ENCODE measurements around the gene HOXA2. TPM values are rescaled to one million over a fixed set of nuclear protein-coding genes. Genes with fewer than 3 reads are reported as not detected.

The HOXA2 gene
- total and polyA plus RNA-seq, 2 of the 8 experiments (the other 6 are each of a cell fraction or from before 2014, with no cell fraction given): not detected

DNA sequence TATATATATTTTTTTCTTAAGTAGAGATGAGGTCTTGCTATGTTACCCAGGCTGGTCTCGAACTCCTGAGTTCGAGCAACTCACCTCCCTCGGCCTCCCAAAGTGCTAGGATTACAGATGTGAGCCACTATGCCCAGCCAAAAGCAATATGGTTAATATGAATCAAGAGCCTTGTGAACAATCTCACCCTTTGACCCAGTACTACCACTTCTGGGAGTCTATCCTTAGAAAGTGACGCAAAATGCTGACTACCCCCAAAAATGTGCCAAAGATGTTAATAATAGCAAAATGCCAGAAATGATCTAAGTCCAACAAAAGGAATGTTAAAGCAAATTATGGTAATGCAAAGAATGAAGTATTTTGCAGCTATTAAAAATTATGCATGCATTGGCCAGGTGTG lies 51.0 kb downstream of the HOXA2 start:
- Histone ChIP-seq H2BK15ac (ENCODE audit: low read length) (no peak overlapping the region), H2BK5ac (ENCODE audit: low read depth, low read length) (no peak overlapping the region), H4K5ac (ENCODE audit: insufficient read length, low read depth, low read length) (no peak overlapping the region), H3K27me3 (replicated peaks in 1 of 4; ENCODE audit: control insufficient read depth in 3 of 4, extremely low read depth in 1 of 4, insufficient read depth in 3 of 4, low read length in 3 of 4) (no peaks in the 10 kb centered on the region), H4K20me1 (replicated peaks in 1 of 2; ENCODE audit: control insufficient read depth in 1 of 2, insufficient read depth in 2 of 2, low read length in 2 of 2) (no peaks in the 10 kb centered on the region), H3K4me1 (replicated peaks in 1 of 4; ENCODE audit: control insufficient read depth in 3 of 4, insufficient read depth in 4 of 4, low read length in 3 of 4) (peaks cover 0 to 4% (median 0%) of the 10 kb centered on the region in 4 experiments; a peak in 2 of 7 replicates), H3K79me1 (ENCODE audit: low read depth, low read length) (no peaks in the 10 kb centered on the region), H2BK120ac (replicated peaks; ENCODE audit: low read depth, low read length) (no peak overlapping the region), H4K8ac (ENCODE audit: extremely low read depth, insufficient read depth, low read length) (no peak overlapping the region), H3K79me2 (ENCODE audit: control insufficient read depth in 1 of 2, insufficient read depth in 2 of 2, low read length in 2 of 2) (no peaks in the 10 kb centered on the region), H3K18ac (ENCODE audit: extremely low read depth, low read length) (no peak overlapping the region), H4K91ac (replicated peaks; ENCODE audit: insufficient read length, low read length) (no peak overlapping the region), H3K14ac (ENCODE audit: insufficient read length) (no peak overlapping the region), H3K23me2 (ENCODE audit: low read depth, low read length) (no peaks in the 10 kb centered on the region), H3K27ac (ENCODE audit: low read depth, low read length) (no peak overlapping the region), H2BK20ac (ENCODE audit: low read length) (no peak overlapping the region), H3K9ac (replicated peaks in 1 of 4; ENCODE audit: extremely low read depth in 1 of 4, low read depth in 3 of 4, low read length in 3 of 4) (no peak overlapping the region), H2AFZ (ENCODE audit: low read length) (no peak overlapping the region), H2BK12ac (ENCODE audit: low read depth, low read length) (no peak overlapping the region), H3K56ac (replicated peaks; ENCODE audit: insufficient read length, low read depth, low read length) (no peak overlapping the region), H3K4ac (replicated peaks; ENCODE audit: insufficient read length, low read depth, low read length) (no peak overlapping the region), H3K4me3 (ENCODE audit: extremely low read depth in 1 of 4, insufficient read depth in 2 of 4, low read depth in 3 of 4, low read length in 4 of 4) (no peak overlapping the region), H3K4me2 (ENCODE audit: insufficient read depth in 1 of 2, low read depth in 2 of 2, low read length in 2 of 2) (no peak overlapping the region), H3K36me3 (ENCODE audit: control insufficient read depth in 2 of 4, insufficient read depth in 4 of 4, low read length in 3 of 4) (no peaks in the 10 kb centered on the region), H2AK5ac (ENCODE audit: low read depth, low read length) (no peak overlapping the region), H3K9me3 (ENCODE audit: insufficient read depth in 2 of 2, low read depth in 1 of 2, low read length in 1 of 2) (no peaks in the 10 kb centered on the region), H3K23ac (ENCODE audit: insufficient read length) (no peak overlapping the region)
- no peak for FAIRE-seq
- ChIA-PET CTCF (ENCODE audit: partially characterized antibody) (interaction anchor here (0.5 to 1.7 kb wide), 3 partner anchors 39 to 204 kb away, joined by 3 to 5 read pairs (median 3); no protein-coding TSS in a partner anchor), POLR2A (ENCODE audit: partially characterized antibody) (no interaction called here)
- TF ChIP-seq SUZ12 (IDR thresholded peaks at IDR 0.05; ENCODE audit: low read length) (no peak), CEBPB (IDR thresholded peaks at IDR 0.05; ENCODE audit: low read depth, low read length) (no peak), TEAD4 (IDR thresholded peaks at IDR 0.05; ENCODE audit: low read depth, low read length) (no peak), RXRA (IDR thresholded peaks at IDR 0.05; ENCODE audit: insufficient read depth, low read depth, low read length) (no peak), HDAC6 (IDR thresholded peaks at IDR 0.05; ENCODE audit: low read depth, low read length) (no peak), HDAC2 (IDR thresholded peaks at IDR 0.05; ENCODE audit: borderline replicate concordance in 1 of 2, low read depth in 2 of 2, low read length in 2 of 2) (no peak)
- TF ChIP-seq, protein P1, sequence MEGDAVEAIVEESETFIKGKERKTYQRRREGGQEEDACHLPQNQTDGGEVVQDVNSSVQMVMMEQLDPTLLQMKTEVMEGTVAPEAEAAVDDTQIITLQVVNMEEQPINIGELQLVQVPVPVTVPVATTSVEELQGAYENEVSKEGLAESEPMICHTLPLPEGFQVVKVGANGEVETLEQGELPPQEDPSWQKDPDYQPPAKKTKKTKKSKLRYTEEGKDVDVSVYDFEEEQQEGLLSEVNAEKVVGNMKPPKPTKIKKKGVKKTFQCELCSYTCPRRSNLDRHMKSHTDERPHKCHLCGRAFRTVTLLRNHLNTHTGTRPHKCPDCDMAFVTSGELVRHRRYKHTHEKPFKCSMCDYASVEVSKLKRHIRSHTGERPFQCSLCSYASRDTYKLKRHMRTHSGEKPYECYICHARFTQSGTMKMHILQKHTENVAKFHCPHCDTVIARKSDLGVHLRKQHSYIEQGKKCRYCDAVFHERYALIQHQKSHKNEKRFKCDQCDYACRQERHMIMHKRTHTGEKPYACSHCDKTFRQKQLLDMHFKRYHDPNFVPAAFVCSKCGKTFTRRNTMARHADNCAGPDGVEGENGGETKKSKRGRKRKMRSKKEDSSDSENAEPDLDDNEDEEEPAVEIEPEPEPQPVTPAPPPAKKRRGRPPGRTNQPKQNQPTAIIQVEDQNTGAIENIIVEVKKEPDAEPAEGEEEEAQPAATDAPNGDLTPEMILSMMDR (IDR thresholded peaks at IDR 0.05; ENCODE audit: control extremely low read depth in 1 of 3, insufficient read depth in 1 of 3, low read depth in 1 of 3, low read length in 3 of 3): no peak
- 90% methylated on average over 4 of the region's 4 CpGs; no CpG with 5 or more reads in 1 of the 2 experiments for WGBS, 2 experiments (ENCODE audit: extremely low coverage in 1 of 2, insufficient coverage in 1 of 2, insufficient read length in 1 of 2, insufficient replicate concordance in 2 of 2, low coverage in 1 of 2, low lambda C conversion rate in 2 of 2, missing lambda C conversion rate in 1 of 2)
- DNase-seq (ENCODE audit: low read depth in 1 of 2, low spot score in 2 of 2): no peak
